Gastroesophageal sphincter (tissue), 4 donors: ENCODE measurements around the gene PSD. TPM values are rescaled to one million over a fixed set of nuclear protein-coding genes. Genes with fewer than 3 reads are reported as not detected.
A peak's percentile ranks its signal among the peaks of the same experiment; 100 is the strongest.

ENCODE experiments used
- ATAC-seq: fragments of 150-250 bp; one replicate; pipeline ENCODE4 v1.9.1; 2016; ENCODE audit warnings: mild to moderate bottlenecking, moderate library complexity
- H3K27ac ChIP-seq, 4 donors: fragments of 200-600 bp; sonication (generic) in 3 of 4; 1 replicate in 3 of 4; 2 replicates in 1 of 4; pipeline ENCODE4 v1.5.1; 2016 to 2019
- H3K27me3 ChIP-seq: fragments of 200-600 bp; sonication (generic); one replicate; pipeline ENCODE4 v1.5.1; 2019
- H3K36me3 ChIP-seq, 2 donors: fragments of 200-600 bp; sonication (generic); one replicate each; pipeline ENCODE4 v1.5.1; 2019; ENCODE audit warnings: control low read depth in 1 of 2
- H3K4me1 ChIP-seq, 3 donors: fragments of 200-600 bp; sonication (generic); 1 replicate in 2 of 3; 2 replicates in 1 of 3; pipeline ENCODE4 v1.5.1; 2016 to 2019; ENCODE audit warnings: control low read depth in 2 of 3
- H3K4me3 ChIP-seq, 2 donors: fragments of 200-600 bp; sonication (generic); one replicate each; pipeline ENCODE4 v1.5.1; 2019; ENCODE audit warnings: mild to moderate bottlenecking in 1 of 2, moderate library complexity in 1 of 2
- H3K9me3 ChIP-seq, 3 donors: fragments of 200-600 bp; sonication (generic); one replicate each; pipeline ENCODE4 v1.5.1; 2017 to 2019; ENCODE audit warnings: control low read depth in 2 of 3
- CTCF ChIP-seq, 4 experiments: fragments of 200-600 bp in 2 of 4; fragments of 450-650 bp in 2 of 4; sonication (generic) in 1 of 4; IDR thresholded peaks; one replicate each; pipeline ENCODE4 v1.5.1; 2017 to 2019; ENCODE audit warnings: antibody characterized with exemption in 4 of 4, mild to moderate bottlenecking in 2 of 4, moderate library complexity in 2 of 4
- EP300 ChIP-seq: sonication (generic); formaldehyde crosslinking; IDR thresholded peaks from one replicate; pipeline ENCODE4 v1.6.1; 2017; ENCODE audit warnings: antibody characterized with exemption, mild to moderate bottlenecking
- POLR2A ChIP-seq, 2 donors: fragments of 450-650 bp; IDR thresholded peaks; one replicate each; pipeline ENCODE4 v1.6.1; 2017; ENCODE audit warnings: antibody characterized with exemption in 2 of 2, mild to moderate bottlenecking in 2 of 2, moderate library complexity in 1 of 2
- POLR2AphosphoS5 ChIP-seq: sonication (generic); formaldehyde crosslinking; IDR thresholded peaks from one replicate; pipeline ENCODE4 v1.6.1; 2017; ENCODE audit warnings: antibody characterized with exemption
- WGBS, 2 donors: methylation state at CpG; one replicate each; pipeline ENCODE4 v1.1.5; 2018; ENCODE audit warnings: low coverage in 1 of 2; 5-methylcytosine and 5-hydroxymethylcytosine counted together
- total RNA-seq, 4 donors: library from RNA; depleted of rRNA; stranded (reverse); fragments of >200 nt; gene quantifications; one replicate each; pipeline ENCODE4 v1.1.0, GENCODE V29; 2016

The PSD gene
- total RNA-seq, 4 donors from 2014 or later: 28.6 to 195 (median 41.4) TPM

- H3K4me3 ChIP-seq: no peak overlapping the region
- peaks cover 14% of the 10 kb centered on the region for H3K27me3 ChIP-seq
- H3K4me1 ChIP-seq: peaks cover 0 to 84% (median 13%) of the 10 kb centered on the region in 3 donors
- H3K9me3 ChIP-seq: no peaks in the 10 kb centered on the region
- peaks cover 0 to 44% of the 10 kb centered on the region in 2 donors for H3K36me3 ChIP-seq
- H3K27ac ChIP-seq: peak overlapping the region in 3 of 4 donors; percentile 52 to 98 (median 96)
- TF ChIP-seq POLR2AphosphoS5 (no peak), CTCF (IDR thresholded peaks at IDR 0.05) (no peak), POLR2A (IDR thresholded peaks at IDR 0.05) (no peak), EP300 (no peak)
- 40% methylated on average over 1 of the region's 13 CpGs; no CpG with 5 or more reads in 1 of the 2 donors for WGBS, 2 donors
- no peak for ATAC-seq
Observed at GRCh38 chr10:102403115-102403514, 15.5 kb downstream of the PSD start.

DNA sequence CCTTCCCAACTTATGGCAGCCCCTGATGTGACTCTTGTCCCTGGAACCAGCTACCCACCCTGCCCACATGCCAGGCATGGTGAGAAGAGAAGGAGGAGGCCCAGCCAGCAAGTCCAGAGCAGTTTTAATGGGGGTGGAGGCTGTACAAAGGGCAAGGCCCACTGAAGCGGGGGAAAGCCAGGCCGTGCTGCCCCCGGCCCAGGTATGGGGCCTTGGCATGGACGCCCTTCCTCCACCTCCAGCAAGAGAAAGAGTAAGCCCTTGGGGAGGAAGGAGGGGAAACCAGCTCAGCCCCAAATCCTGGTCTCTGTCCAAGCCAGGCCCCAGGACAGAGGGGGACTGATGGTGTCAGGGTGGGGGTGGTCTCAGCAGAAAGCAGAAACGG, 16.1 kb downstream of the PSD start:
- Histone ChIP-seq H3K4me3 (no peak overlapping the region), H3K27me3 (peaks cover 8% of the 10 kb centered on the region), H3K9me3 (no peaks in the 10 kb centered on the region), H3K4me1 (peaks cover 0 to 84% (median 13%) of the 10 kb centered on the region in 3 donors), H3K27ac (peak overlapping the region in 3 of 4 donors; percentile 52 to 98 (median 96)), H3K36me3 (peaks cover 0 to 50% of the 10 kb centered on the region in 2 donors)
- no peak for ATAC-seq
- no CpG with 5 or more reads among the region's 5 CpGs for WGBS, 2 donors
- TF ChIP-seq CTCF (IDR thresholded peaks at IDR 0.05): no peak
- no peak for TF ChIP-seq POLR2A (IDR thresholded peaks at IDR 0.05)
- TF ChIP-seq POLR2AphosphoS5: no peak
- no peak for TF ChIP-seq EP300

DNA sequence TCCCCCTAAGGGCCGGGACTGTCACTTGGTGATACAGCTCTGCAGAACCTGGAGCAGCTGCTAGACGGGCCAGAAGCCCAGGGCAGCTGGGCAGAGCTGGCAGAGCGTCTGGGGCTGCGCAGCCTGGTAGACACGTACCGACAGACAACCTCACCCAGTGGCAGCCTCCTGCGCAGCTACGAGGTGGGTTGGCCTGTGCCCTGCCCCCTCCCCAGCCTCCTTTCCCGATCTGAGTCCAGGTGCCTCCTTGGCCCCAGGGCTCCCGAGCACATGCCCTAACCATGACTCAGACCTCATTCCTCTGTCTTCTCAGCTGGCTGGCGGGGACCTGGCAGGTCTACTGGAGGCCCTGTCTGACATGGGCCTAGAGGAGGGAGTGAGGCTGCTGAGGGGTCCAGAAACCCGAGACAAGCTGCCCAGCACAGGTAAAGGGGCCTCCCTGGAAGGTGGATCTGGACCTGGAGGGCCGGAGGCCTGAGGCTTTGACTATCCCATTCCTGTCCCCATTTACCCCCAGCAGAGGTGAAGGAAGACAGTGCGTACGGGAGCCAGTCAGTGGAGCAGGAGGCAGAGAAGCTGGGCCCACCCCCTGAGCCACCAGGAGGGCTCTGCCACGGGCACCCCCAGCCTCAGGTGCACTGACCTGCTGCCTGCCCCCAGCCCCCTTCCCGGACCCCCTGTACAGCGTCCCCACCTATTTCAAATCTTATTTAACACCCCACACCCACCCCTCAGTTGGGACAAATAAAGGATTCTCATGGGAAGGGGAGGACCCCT, 16.7 kb downstream of the PSD start:
- no peak for ATAC-seq
- TF ChIP-seq POLR2A (IDR thresholded peaks at IDR 0.05) (no peak), CTCF (IDR thresholded peaks at IDR 0.05) (no peak), POLR2AphosphoS5 (peak; percentile 6)
- Histone ChIP-seq H3K27ac (peak overlapping the region in 3 of 4 donors; percentile 52 to 98 (median 96)), H3K36me3 (peaks cover 0 to 56% of the 10 kb centered on the region in 2 donors), H3K9me3 (no peaks in the 10 kb centered on the region), H3K4me3 (no peak overlapping the region), H3K27me3 (peaks cover 2% of the 10 kb centered on the region), H3K4me1 (peaks cover 0 to 84% (median 15%) of the 10 kb centered on the region in 3 donors)
- WGBS, 2 donors: 67% methylated on average over 3 of the region's 18 CpGs; no CpG with 5 or more reads in 1 of the 2 donors

- TF ChIP-seq CTCF (IDR thresholded peaks at IDR 0.05) (no peak), POLR2AphosphoS5 (no peak), EP300 (no peak), POLR2A (IDR thresholded peaks at IDR 0.05) (no peak)
- Histone ChIP-seq H3K4me1 (peaks cover 0 to 88% (median 21%) of the 10 kb centered on the region in 3 donors), H3K27me3 (no peaks in the 10 kb centered on the region), H3K9me3 (no peaks in the 10 kb centered on the region), H3K27ac (peak overlapping the region in 3 of 4 donors; percentile 52 to 98 (median 96)), H3K36me3 (peaks cover 0 to 59% of the 10 kb centered on the region in 2 donors), H3K4me3 (no peak overlapping the region)
- ATAC-seq: no peak
- WGBS, 2 donors: no CpG with 5 or more reads among the region's 8 CpGs
Observed at GRCh38 chr10:102401342-102401654, 17.3 kb downstream of the PSD start.
